Measurements from ENCODE around the gene AGBL4.

Gene AGBL4

GRCh38 chr1:49694251-49694827, 329.4 kb downstream of the AGBL4 start:
- no peak for DNase-seq

GRCh38 chr1:49686107-49686506, 337.6 kb downstream of the AGBL4 start:
- DNase-seq = no peak

- no peak for DNase-seq
These were observed 346.0 kb downstream of the AGBL4 start for GRCh38 chr1:49677706-49678105.

- DNase-seq = no peak
These were observed 372.6 kb downstream of the AGBL4 start for GRCh38 chr1:49651136-49651535.

GRCh38 chr1:49630156-49630555, 393.6 kb downstream of the AGBL4 start:
- no peak for DNase-seq

GRCh38 chr1:49627781-49628180, 396.0 kb downstream of the AGBL4 start:
- DNase-seq = no peak

GRCh38 chr1:49626472-49626871, 397.3 kb downstream of the AGBL4 start:
- no peak for DNase-seq

GRCh38 chr1:49622877-49623276, 400.9 kb downstream of the AGBL4 start:
- DNase-seq = no peak

- no peak for DNase-seq
These were observed 417.7 kb downstream of the AGBL4 start for GRCh38 chr1:49606082-49606481.

- no peak for DNase-seq
These were observed 426.3 kb downstream of the AGBL4 start for GRCh38 chr1:49597436-49597835.

- no peak for DNase-seq
These were observed 447.3 kb downstream of the AGBL4 start for GRCh38 chr1:49576327-49576901.

- DNase-seq = no peak
These were observed 467.0 kb downstream of the AGBL4 start for GRCh38 chr1:49556676-49557234.

GRCh38 chr1:49552101-49552500, 471.7 kb downstream of the AGBL4 start:
- DNase-seq = no peak

- DNase-seq = no peak
These were observed 479.1 kb downstream of the AGBL4 start for GRCh38 chr1:49544615-49545014.

GRCh38 chr1:49541096-49541752, 482.5 kb downstream of the AGBL4 start:
- no peak for DNase-seq

- DNase-seq = no peak
These were observed 496.0 kb downstream of the AGBL4 start for GRCh38 chr1:49527606-49528305.

GRCh38 chr1:49526672-49527071, 497.1 kb downstream of the AGBL4 start:
- no peak for DNase-seq

GRCh38 chr1:49523764-49524163, 500.0 kb downstream of the AGBL4 start:
- no peak for DNase-seq

GRCh38 chr1:49466961-49467360, 556.8 kb downstream of the AGBL4 start:
- no peak for DNase-seq

- DNase-seq = no peak
These were observed 558.1 kb downstream of the AGBL4 start for GRCh38 chr1:49465486-49466185.

GRCh38 chr1:49448200-49448599, 575.6 kb downstream of the AGBL4 start:
- DNase-seq = no peak

- no peak for DNase-seq
These were observed 586.9 kb downstream of the AGBL4 start for GRCh38 chr1:49436865-49437264.

GRCh38 chr1:49435291-49435690, 588.5 kb downstream of the AGBL4 start:
- DNase-seq = no peak
